ENCODE measurements around the gene NUDT1.

The NUDT1 gene

DNA sequence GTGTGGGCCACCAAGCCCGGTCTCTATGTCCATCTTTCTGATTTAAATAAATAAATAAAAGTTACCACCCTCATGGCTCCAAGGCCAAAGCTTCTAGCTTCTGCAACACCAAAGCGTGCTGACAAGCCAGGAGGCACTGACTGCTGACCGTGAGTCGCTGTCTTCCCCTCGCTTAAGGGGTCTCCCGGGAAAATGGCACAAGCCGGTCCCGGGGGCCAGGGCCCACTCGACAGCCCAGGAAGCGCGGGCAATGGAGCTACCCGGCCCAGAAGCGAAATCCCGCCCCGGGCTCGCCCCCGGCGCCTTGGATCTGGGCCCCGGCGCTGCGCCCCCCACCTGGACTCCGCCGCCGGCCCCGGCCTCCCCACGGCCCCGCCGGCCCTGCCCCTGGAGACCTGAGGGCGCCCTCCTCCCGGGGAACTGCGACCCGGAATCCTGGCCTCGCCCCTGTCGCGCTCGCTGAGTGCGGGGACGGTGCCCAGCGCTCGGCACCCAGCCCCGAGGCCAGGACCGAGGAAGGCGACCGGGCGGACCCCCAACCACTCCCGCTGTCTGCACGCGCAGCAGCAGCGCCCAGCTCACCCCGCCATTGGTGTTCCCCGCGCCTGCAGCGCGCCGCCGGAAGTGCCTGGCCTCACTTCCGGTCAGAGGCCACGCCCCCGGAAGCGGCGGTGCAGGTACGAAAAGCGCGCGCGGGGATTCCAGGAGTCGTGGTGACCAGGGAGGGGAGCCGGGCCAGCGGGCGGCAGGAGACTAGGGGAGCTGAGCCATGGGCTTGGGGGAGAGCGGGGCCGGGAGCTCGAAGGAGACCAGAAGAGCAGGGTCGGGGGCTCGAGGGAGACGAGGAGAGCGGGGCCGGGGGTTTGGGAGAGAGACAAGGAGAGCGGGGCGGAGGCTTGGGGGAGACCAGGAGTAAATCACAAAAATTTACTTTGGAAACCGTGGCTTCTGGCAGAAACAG lies at the start of gene NUDT1, which contains the start of gene MRM2:
NUDT1 (plus strand) TSS at position 647 of the 961 bp plus-strand sequence. CDS start 2,349 bp downstream, outside the sequence.
MRM2 (minus strand) TSS at position 626 of the 961 bp plus-strand sequence; CDS start at position 590, 36 bp downstream.
- DNase-seq (ENCODE audit: low read depth in 2 of 3, low spot score in 1 of 3), result peak; percentile 53 to 78 (median 59)

- DNase-seq (ENCODE audit: low read depth in 2 of 3, low spot score in 1 of 3), result no peak
These were observed 49.0 kb upstream of the NUDT1 start for GRCh38 chr7:2192831-2193534.

DNA sequence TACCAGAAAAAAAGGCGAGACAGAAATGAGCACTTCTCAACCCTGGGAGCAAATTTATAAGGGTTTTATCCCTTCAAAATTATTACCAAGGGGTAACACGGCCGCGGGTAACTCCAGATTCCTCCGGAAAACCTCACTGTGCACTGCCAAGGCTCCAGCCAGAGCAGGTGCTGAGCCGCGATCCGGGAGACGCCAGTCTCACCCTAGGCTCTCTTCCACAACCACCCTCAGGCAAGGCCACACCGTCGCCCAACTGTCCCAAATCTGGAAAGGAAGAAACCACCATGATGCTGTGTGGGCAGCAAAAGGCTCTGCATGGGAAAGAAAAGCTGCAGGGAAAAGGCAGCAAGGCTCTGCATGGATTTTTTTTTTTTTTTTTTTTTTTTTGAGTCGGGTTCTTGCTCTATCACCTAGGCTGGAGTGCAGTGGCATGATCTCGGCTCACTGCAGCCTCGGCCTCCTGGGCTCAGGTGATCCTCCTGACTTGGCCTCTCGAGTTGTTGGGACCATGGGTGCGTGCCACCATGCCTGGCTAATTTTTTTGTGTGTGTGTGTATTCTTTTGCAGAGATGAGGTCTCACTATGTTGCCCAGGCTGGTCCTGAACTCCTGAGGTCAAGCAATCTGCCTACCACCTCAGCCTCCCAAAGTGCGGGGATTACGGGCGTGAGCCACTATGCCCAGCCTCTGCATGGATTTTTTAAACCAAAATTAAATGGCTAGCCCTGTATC lies 48.3 kb upstream of the NUDT1 start:
- no peak for DNase-seq (ENCODE audit: low read depth in 2 of 3, low spot score in 1 of 3)

DNA sequence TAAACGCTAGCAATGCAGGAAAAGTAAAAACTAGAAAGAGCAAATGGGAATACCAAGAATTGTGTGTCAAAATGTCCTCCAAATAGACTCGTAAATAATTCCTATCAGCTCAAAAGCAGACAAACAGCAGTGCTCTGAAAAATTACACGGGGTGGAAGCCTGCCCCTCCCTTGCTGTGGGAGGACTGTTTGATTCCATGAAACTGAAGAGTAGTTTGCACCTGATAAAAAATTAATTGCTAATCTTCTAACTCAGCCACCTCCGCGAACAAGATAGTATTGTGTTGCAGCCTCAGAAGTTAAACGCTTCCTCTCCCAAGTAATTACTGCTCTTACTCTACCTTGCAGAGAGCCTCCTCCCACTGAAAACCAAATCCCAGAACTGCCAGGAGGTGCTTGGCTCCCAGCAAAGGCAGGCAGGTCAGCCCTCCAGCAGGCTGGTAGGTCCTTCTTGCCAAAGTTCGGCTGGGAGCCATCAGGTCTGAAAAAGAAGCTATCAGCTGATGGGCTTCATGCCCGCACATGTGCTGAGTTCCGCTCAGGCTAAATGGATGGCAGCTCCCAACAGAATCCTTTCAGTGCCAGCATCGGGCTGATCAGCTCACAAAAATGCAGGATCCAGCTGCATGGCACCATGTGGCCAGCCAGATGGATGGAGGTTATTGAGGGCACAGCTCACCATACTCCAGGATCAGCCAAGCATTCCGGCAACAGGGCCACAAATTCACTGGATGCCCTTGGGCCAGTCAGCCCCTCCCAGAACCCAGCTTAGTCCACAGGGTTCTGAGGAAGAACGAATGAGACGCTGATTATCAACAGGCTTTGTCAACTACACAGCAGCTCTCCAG lies 46.4 kb upstream of the NUDT1 start:
- DNase-seq (ENCODE audit: low read depth in 2 of 3, low spot score in 1 of 3), result no peak

DNA sequence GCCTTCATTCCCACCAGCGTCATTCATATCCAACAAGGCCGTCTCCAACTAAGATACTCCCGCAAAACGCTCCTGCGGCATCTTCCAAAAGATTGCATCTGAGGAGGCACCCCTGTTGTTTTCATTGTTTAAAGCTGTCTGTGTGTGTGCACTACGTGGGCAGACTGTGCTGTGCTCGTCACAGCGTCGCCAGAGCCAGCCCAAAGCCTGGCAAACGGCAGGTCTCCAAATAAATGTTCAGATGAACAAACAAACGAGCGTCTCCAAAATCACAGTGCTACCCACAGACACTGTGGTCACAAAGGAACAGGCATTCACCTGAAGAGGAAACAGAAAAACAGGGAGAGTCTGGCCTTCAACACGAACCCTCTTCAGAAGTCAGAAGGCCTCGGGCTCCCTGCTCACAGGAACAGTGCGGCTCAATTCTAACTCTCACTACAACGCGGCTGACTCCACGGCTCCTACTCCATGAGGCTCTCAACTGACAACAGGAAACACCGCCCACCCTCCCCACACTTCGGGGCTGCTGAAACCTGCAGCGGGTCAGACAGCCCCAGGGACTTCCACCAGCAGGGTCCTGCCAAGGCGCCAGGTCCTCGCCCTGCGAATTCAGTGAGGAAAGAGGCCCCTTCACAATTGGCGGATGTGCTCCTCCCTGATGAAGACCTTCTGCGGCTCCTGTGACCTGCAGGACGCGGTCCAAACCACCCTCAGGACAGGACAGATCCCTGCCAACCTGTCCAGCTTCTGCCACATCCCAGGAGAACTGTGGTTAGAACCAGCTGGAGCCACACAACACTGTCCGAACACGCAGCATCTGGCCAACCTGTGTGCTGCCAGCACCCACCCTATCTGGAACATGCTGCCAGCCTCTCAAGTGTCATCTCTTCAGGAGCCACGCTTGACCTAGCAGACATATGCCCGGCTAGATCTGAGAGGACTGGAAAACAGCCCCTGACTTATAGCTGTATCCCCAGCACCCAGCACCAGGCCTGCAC lies 45.3 kb upstream of the NUDT1 start:
- no peak for DNase-seq (ENCODE audit: low read depth in 2 of 3, low spot score in 1 of 3)

DNA sequence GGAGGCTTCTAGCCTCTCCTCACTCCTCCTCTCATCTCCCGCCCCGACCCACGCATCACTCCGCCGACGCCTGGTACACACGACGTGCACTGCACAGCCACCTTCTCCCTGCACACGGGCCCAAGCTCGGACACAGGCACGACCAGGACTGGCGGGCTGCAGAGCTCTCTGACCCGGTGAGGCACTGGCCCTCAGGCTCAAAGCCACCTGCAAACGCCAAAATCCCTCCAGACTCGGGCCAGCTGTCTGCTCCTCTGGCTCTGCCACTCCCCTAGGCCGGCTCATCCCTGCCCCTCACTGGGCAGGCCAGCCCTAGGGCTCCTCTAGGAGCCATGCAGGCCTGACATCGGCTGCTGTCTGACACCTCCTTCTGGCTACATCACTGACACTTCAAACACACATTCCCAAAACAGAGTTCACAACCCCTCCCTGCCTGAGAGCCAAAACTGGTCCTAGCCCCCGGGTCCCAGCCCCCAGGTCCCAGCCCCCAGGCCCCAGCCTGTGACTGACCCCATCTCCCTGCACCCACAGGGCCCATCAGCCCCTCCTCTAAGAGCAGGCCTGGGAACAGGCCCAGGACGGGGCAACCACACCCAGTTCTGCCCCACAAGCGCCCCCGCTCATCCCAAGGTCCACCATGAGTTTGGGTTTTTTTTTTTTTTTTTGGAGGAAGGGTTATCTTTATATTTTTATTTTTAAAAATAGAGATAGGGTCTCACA lies 44.4 kb upstream of the NUDT1 start:
- no peak for DNase-seq (ENCODE audit: low read depth in 2 of 3, low spot score in 1 of 3)

GRCh38 chr7:2198206-2198605 lies 43.8 kb upstream of the NUDT1 start:
- no peak for DNase-seq (ENCODE audit: low read depth in 2 of 3, low spot score in 1 of 3)

DNA sequence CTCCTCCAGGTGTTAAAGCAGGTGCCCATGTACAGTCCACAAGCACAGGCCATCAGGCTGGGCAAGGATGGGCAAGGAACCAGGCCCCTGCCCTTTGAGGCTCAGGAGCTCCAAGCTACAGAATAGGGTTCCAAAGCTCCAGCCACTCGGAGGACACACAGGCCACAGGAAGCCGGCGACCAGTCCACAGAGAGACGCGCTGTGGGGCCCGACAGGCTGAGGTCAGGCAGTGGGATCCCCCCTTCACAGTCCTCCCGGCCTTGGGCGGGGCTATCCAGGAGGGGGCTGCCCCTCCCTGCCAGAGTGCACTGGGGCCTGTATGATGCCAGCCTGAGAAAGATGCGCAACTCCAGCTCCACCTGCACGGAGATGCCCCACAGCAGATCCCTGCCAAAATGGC lies 43.3 kb upstream of the NUDT1 start:
- DNase-seq (ENCODE audit: low read depth in 2 of 3, low spot score in 1 of 3), result no peak

- no peak for DNase-seq (ENCODE audit: low read depth in 2 of 3, low spot score in 1 of 3)
These were observed 42.5 kb upstream of the NUDT1 start for GRCh38 chr7:2199528-2199927.

GRCh38 chr7:2199956-2200583 lies 42.0 kb upstream of the NUDT1 start:
- DNase-seq (ENCODE audit: low read depth in 2 of 3, low spot score in 1 of 3), result no peak

GRCh38 chr7:2200584-2200980 lies 41.4 kb upstream of the NUDT1 start:
- DNase-seq (ENCODE audit: low read depth in 2 of 3, low spot score in 1 of 3), result no peak

- no peak for DNase-seq (ENCODE audit: low read depth in 2 of 3, low spot score in 1 of 3)
These were observed 40.9 kb upstream of the NUDT1 start for GRCh38 chr7:2201128-2201527.

- no peak for DNase-seq (ENCODE audit: low read depth in 2 of 3, low spot score in 1 of 3)
These were observed 40.2 kb upstream of the NUDT1 start for GRCh38 chr7:2201686-2202360.

- no peak for DNase-seq (ENCODE audit: low read depth in 2 of 3, low spot score in 1 of 3)
These were observed 39.7 kb upstream of the NUDT1 start for GRCh38 chr7:2202361-2202761.

DNA sequence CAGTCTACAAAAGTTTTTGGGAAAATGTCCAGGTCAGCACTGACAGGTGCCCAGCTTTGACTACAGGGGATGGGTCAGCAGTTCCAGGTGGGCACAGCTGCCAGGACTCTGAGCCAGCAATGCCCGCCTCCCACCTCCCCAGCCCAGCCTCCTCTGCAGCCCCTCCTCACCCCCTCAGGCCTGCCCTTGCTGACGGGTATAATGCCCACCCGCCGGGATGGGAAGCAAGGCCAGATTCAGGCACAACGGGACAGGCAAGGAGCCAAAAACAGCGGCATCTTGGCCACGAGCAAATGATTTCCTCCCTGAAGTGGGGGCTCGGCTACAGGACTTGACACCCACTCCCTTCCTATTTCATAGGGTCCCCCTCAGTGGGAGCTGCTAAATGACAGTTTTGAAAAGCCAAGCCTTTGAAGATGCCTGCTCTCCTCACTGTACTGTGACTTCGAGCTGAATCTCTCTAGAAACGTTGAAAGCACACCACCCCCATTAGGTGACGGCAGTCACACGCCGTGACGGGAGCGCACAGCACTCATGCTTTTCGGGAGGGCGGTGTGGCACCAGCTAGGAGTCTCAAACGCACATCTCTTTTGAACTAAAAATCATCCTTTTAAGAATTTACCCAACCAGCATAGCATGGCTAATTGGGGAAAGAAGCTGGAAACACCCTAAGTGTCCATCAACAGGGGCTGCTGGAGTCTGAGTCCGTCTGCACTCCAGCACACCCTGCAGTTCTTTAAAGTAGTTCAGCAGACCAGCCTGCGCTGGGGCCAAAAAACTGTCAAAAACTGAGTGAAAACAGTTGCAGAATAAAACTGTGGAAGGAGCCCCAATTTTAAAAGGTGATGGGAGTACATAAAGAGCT lies 38.9 kb upstream of the NUDT1 start:
- no peak for DNase-seq (ENCODE audit: low read depth in 2 of 3, low spot score in 1 of 3)

DNA sequence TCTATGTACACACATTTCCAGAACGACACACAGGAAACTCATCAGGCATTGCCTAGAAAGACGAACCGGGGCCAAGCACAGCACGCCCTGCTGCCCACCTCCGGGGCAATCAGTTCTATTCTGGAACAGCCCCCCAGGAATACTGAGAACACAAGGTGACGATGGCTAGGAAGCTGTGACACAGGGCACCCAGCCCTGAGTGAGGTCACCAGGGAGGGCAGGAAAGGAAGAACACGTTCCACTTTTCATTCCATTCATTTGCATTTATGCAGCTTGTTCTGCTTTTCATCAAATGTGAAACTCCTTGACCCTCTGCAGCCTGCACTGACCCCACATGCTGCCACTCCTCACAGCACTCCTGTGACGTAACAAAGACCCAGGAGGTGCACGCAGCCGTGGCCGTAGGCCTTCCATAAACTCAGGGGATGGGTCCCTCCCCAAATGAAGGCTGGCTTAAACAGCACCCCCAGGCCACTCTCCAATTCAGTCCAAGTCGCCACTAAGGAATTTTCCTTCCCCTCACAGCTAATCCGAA lies 38.2 kb upstream of the NUDT1 start:
- no peak for DNase-seq (ENCODE audit: low read depth in 2 of 3, low spot score in 1 of 3)
